Heart left ventricle (tissue), 16 donors: ENCODE results near the gene INPP5D. TPM values are rescaled to one million over a fixed set of nuclear protein-coding genes. Genes with fewer than 3 reads are reported as not detected.
"Not testable (repeated sequence)": the region's sequence is repeated elsewhere in the genome, so short reads cannot be mapped to it uniquely, and the experiment has no call there.

Experiments
- ATAC-seq, 4 donors: fragments of 200-7000 bp; cut with Tn5 transposase; one replicate each; pipeline ENCODE4 v1.9.1; 2020 to 2022; ENCODE audit warnings: moderate library complexity in 4 of 4, mild to moderate bottlenecking in 3 of 4, moderate number of reproducible peaks in 1 of 4
- DNase-seq, 5 donors: peaks; one replicate each; pipeline ENCODE4 v3.0.0-alpha.2; 2020
- H3K27ac ChIP-seq, 12 donors: fragments of 200-600 bp; sonication (generic) in 4 of 12; one replicate each; pipeline versions ENCODE4 v1.5.0 to v1.8.0; 2016 to 2022; ENCODE audit warnings: mild to moderate bottlenecking in 2 of 12
- H3K27me3 ChIP-seq, 9 donors: fragments of 200-600 bp; sonication (generic) in 2 of 9; one replicate each; pipeline versions ENCODE4 v1.5.1 to v1.8.0; 2016 to 2022; ENCODE audit warnings: mild to moderate bottlenecking in 3 of 9
- H3K36me3 ChIP-seq, 9 donors: fragments of 200-600 bp; sonication (generic) in 2 of 9; one replicate each; pipeline versions ENCODE4 v1.5.0 to v1.8.0; 2018 to 2022; ENCODE audit warnings: mild to moderate bottlenecking in 2 of 9
- H3K4me1 ChIP-seq, 12 donors: fragments of 200-600 bp; sonication (generic) in 4 of 12; one replicate each; pipeline versions ENCODE4 v1.5.0 to v1.8.0; 2016 to 2022; ENCODE audit warnings: mild to moderate bottlenecking in 3 of 12
- H3K4me3 ChIP-seq, 12 donors: fragments of 200-600 bp; sonication (generic) in 4 of 12; one replicate each; pipeline versions ENCODE4 v1.5.0 to v1.8.0; 2017 to 2022; ENCODE audit warnings: mild to moderate bottlenecking in 9 of 12, moderate library complexity in 4 of 12
- H3K9me3 ChIP-seq, 12 donors: fragments of 200-600 bp; sonication (generic) in 4 of 12; one replicate each; pipeline versions ENCODE4 v1.5.0 to v1.8.0; 2016 to 2022; ENCODE audit warnings: mild to moderate bottlenecking in 1 of 12
- CTCF ChIP-seq, 12 donors: fragments of 200-600 bp; sonication (generic) in 4 of 12; IDR thresholded peaks; one replicate each; pipeline versions ENCODE4 v1.5.0 to v1.8.0; 2018 to 2022; ENCODE audit warnings: antibody characterized with exemption in 12 of 12, mild to moderate bottlenecking in 5 of 12
- POLR2A ChIP-seq, 2 donors: fragments of 450-650 bp; IDR thresholded peaks; one replicate each; pipeline ENCODE4 v1.6.1; 2017; ENCODE audit warnings: antibody characterized with exemption in 2 of 2, mild to moderate bottlenecking in 2 of 2, moderate library complexity in 2 of 2
- WGBS, 4 donors: extraction: QIAGEN DNeasy Blood & Tissue Kit in 2 of 4; methylation state at CpG; one replicate each; pipeline versions ENCODE4 v1.1.5 to v1.1.7; 2013 to 2018; 5-methylcytosine and 5-hydroxymethylcytosine counted together
- intact Hi-C, 10 donors: fragments of 100-400 bp; cut with DNase I; formaldehyde crosslinking; loops; one replicate each; pipeline versions ENCODE4 v1.11.1 to v1.14.2; 2022
- polyA plus RNA-seq, 2 donors: library from polyadenylated mRNA; stranded (reverse); fragments of 200-250 nt; gene quantifications; one replicate each; pipeline ENCODE4 v1.2.3, GENCODE V29; 2013
- total RNA-seq, 9 donors: library from RNA; depleted of rRNA in 2 of 9; stranded (reverse); fragments of >200 nt in 2 of 9; fragmentation: NEBNext Ultra II Directional in 3 of 9; extraction: Animal tissue kit (Norgen Biotek cat#: 25700) in 3 of 9; gene quantifications; one replicate each; pipeline versions ENCODE4 v1.1.0 to v1.2.4, GENCODE V29; 2016 to 2023
- donor health status: ischemic (EF 13 %, LVEDD 7.1; RV severe dilation, severe dysfunction).
- donor health status: healthy with polysubstance abuse.
- donor health status: DM: no; HTN: yes; CAD: no.
- donor health status: DM: no; HTN: no; CAD: no.
- donor health status: ischemic (EF 25% LVEDD 6.9; RV normal size, moderate dysfunction).
- donor health status: ischemic (EF 25% LVEDD 5.7; RV mildly dilated, moderate dysfunction).
- donor health status: healthy.
- donor health status: DM: yes; HTN: yes; CAD: no.
- donor health status: ischemic (EF 35%, LVEDD 5.7; RV mildly dilated, moderate dysfunction).
- donor health status: nonischemic (EF 11% LVEDD 7.7; RV severe dilation, severe dysfunction).
- donor health status: DM: yes; HTN: yes; CAD: no.
- donor health status: PGD.
- donor health status: ischemic (EF 29% LVEDD 5.4; RV normal size, mild dysfunction).
- donor health status: nonischemic (EF 23%, LVEDD 6.1; RV moderate dilation, normal function).

The INPP5D gene
- total and polyA plus RNA-seq, 11 donors: 2.8 to 29.1 (median 4.9) TPM

DNA sequence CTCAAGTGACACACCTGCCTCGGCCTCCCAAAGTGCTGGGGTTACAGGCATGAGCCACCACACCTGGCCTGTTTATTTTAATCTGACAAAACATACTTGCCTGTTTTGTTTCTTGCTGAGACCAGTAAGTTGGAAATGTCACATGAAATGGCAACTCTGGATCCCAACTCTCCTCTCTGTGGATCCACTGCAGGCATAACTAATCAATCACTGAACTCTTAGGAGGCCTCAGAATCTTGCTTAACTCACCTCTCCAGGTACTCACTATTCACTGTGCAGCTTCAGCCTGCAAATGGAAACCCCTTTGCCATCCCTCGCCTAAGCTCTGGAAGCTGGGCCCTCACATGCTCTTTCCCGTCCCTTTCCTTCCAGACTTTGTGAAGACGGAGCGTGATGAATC lies 134.9 kb downstream of the INPP5D start:
- intact Hi-C loops: no loop called here
- Histone ChIP-seq H3K4me1 (peaks cover 0 to 7% (median 0%) of the 10 kb centered on the region in 12 donors), H3K4me3 (no peak overlapping the region), H3K27me3 (no peaks in the 10 kb centered on the region), H3K9me3 (no peaks in the 10 kb centered on the region), H3K27ac (no peak overlapping the region), H3K36me3 (peaks cover 0 to 88% (median 11%) of the 10 kb centered on the region in 9 donors)
- WGBS, 4 donors: 80 to 98% (median 98%) methylated on average over 5 of the region's 5 CpGs
- ATAC-seq: no peak
- DNase-seq: no peak
- TF ChIP-seq CTCF (IDR thresholded peaks at IDR 0.05) (no peak), POLR2A (IDR thresholded peaks at IDR 0.05) (no peak)

- no peak overlapping the region for H3K4me3 ChIP-seq
- ATAC-seq (no peak), DNase-seq (peak in 1 of 5 donors; percentile 3)
- TF ChIP-seq CTCF (IDR thresholded peaks at IDR 0.05) (no peak), POLR2A (IDR thresholded peaks at IDR 0.05) (no peak)
- 82 to 87% (median 85%) methylated on average over 6 of the region's 6 CpGs for WGBS, 4 donors
- no peak overlapping the region for H3K27ac ChIP-seq
- intact Hi-C loops: no loop called here
- peaks cover 0 to 15% (median 0%) of the 10 kb centered on the region in 12 donors for H3K4me1 ChIP-seq
- no peaks in the 10 kb centered on the region for H3K27me3 ChIP-seq
- peaks cover 0 to 87% (median 11%) of the 10 kb centered on the region in 9 donors for H3K36me3 ChIP-seq
- no peaks in the 10 kb centered on the region for H3K9me3 ChIP-seq
Observed at GRCh38 chr2:233197022-233197421, 136.9 kb downstream of the INPP5D start.

- peaks cover 0 to 25% (median 0%) of the 10 kb centered on the region in 12 donors for H3K4me1 ChIP-seq
- no peak for TF ChIP-seq CTCF (IDR thresholded peaks at IDR 0.05)
- TF ChIP-seq POLR2A (IDR thresholded peaks at IDR 0.05): no peak
- peaks cover 0 to 78% (median 11%) of the 10 kb centered on the region in 9 donors for H3K36me3 ChIP-seq
- peaks cover 0 to 8% (median 1%) of the 10 kb centered on the region in 12 donors for H3K9me3 ChIP-seq
- intact Hi-C loops: no loop called here
- no peaks in the 10 kb centered on the region for H3K27me3 ChIP-seq
- H3K4me3 ChIP-seq: no peak overlapping the region
- ATAC-seq: no peak
- 82 to 92% (median 89%) methylated on average over 11 to 12 of the region's 12 CpGs for WGBS, 4 donors
- DNase-seq: peak in 1 of 5 donors; percentile 40
- no peak overlapping the region for H3K27ac ChIP-seq
Observed at GRCh38 chr2:233198026-233198425, 137.9 kb downstream of the INPP5D start.

GRCh38 chr2:233199870-233200269 lies 139.7 kb downstream of the INPP5D start:
- 83 to 86% (median 85%) methylated on average over 10 of the region's 10 CpGs for WGBS, 4 donors
- H3K27me3 ChIP-seq: no peaks in the 10 kb centered on the region
- TF ChIP-seq CTCF (IDR thresholded peaks at IDR 0.05) (no peak), POLR2A (IDR thresholded peaks at IDR 0.05) (no peak)
- H3K4me1 ChIP-seq: peaks cover 0 to 30% (median 0%) of the 10 kb centered on the region in 12 donors
- DNase-seq: no peak
- no peak for ATAC-seq
- H3K27ac ChIP-seq: no peak overlapping the region
- H3K9me3 ChIP-seq: peaks cover 0 to 17% (median 2%) of the 10 kb centered on the region in 12 donors
- intact Hi-C loops: no loop called here
- peaks cover 0 to 78% (median 11%) of the 10 kb centered on the region in 9 donors for H3K36me3 ChIP-seq
- no peak overlapping the region for H3K4me3 ChIP-seq

DNA sequence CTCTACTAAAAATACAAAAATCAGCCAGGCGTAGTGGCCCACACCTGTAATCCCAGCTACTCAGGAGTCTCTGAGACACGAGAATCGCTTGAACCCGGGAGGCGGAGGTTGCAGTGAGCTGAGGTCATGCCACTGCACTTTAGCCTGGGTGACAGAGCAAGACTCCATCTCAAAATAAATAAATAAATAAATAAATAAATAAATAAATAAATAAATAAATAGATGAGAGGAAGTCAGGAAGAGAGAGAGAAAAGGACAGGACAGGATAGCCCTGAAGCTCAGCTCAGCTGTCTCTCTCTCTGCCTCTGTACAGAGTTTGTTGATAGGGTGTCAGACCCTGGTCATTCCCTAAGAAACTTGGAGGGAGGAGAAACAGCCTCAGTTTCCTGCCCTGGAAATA lies 140.6 kb downstream of the INPP5D start:
- H3K4me3 ChIP-seq, ATAC-seq, H3K27ac ChIP-seq, H3K27me3 ChIP-seq, intact Hi-C loops, DNase-seq: not testable (repeated sequence)
- Histone ChIP-seq H3K4me1 (peaks cover 0 to 30% (median 0%) of the 10 kb centered on the region in 12 donors), H3K9me3 (peaks cover 0 to 17% (median 2%) of the 10 kb centered on the region in 12 donors), H3K36me3 (peaks cover 0 to 71% (median 11%) of the 10 kb centered on the region in 9 donors)
- 88 to 97% (median 96%) methylated on average over 5 of the region's 5 CpGs for WGBS, 4 donors
